ENCODE data around the gene FNDC11. TPM values are rescaled to one million over a fixed set of nuclear protein-coding genes. Genes with fewer than 3 reads are reported as not detected.

Gene FNDC11
- total RNA-seq, 2 experiments from 2014 or later = 0.41 to 3.0 TPM

GRCh38 chr20:63592661-63593060 lies 38.7 kb downstream of the FNDC11 start:
- no TSS peak for BruUV-seq (replicated peaks)
- Histone ChIP-seq H3K9me3 (ENCODE audit: low read length) (no peaks in the 10 kb centered on the region), H3K79me2 (ENCODE audit: insufficient read depth, low read depth, low read length) (no peaks in the 10 kb centered on the region), H3K36me3 (ENCODE audit: insufficient read depth, low read length) (peaks cover 28% of the 10 kb centered on the region), H4K20me1 (ENCODE audit: insufficient read depth, low read length) (no peaks in the 10 kb centered on the region), H3K9me2 (ENCODE audit: insufficient read depth, low read length) (no peaks in the 10 kb centered on the region), H2AFZ (ENCODE audit: low read length) (no peak overlapping the region), H3K4me1 (ENCODE audit: insufficient read depth, low read length, poor library complexity, severe bottlenecking) (no peaks in the 10 kb centered on the region), H3K27ac (ENCODE audit: low read depth, low read length, poor library complexity, severe bottlenecking) (no peak overlapping the region), H3K4me3 (ENCODE audit: low read depth, low read length, poor library complexity, severe bottlenecking) (no peak overlapping the region), H3K4me2 (ENCODE audit: low read length) (no peak overlapping the region)
- intact Hi-C loops (cut with micrococcal nuclease; ENCODE audit: unreplicated experiment) = no loop called here
- ChIA-PET POLR2A (no interaction called here), CTCF (ENCODE audit: unreplicated experiment) (no interaction called here)
- no peak for DNase-seq (ENCODE audit: low spot score)
- TF ChIP-seq EZH2phosphoT487 (IDR thresholded peaks at IDR 0.05; ENCODE audit: borderline replicate concordance, low read depth, low read length) (no peak), CTCF (conservative IDR thresholded peaks at IDR 0.05; ENCODE audit: low read length) (no peak)

GRCh38 chr20:63594043-63594561 lies 40.1 kb downstream of the FNDC11 start:
- Histone ChIP-seq H3K27ac (ENCODE audit: low read depth, low read length, poor library complexity, severe bottlenecking) (no peak overlapping the region), H3K4me1 (ENCODE audit: insufficient read depth, low read length, poor library complexity, severe bottlenecking) (no peaks in the 10 kb centered on the region), H4K20me1 (ENCODE audit: insufficient read depth, low read length) (no peaks in the 10 kb centered on the region), H3K79me2 (ENCODE audit: insufficient read depth, low read depth, low read length) (no peaks in the 10 kb centered on the region), H3K4me3 (ENCODE audit: low read depth, low read length, poor library complexity, severe bottlenecking) (no peak overlapping the region), H3K9me2 (ENCODE audit: insufficient read depth, low read length) (no peaks in the 10 kb centered on the region), H3K9me3 (ENCODE audit: low read length) (no peaks in the 10 kb centered on the region), H3K4me2 (ENCODE audit: low read length) (no peak overlapping the region), H3K36me3 (ENCODE audit: insufficient read depth, low read length) (peaks cover 28% of the 10 kb centered on the region), H2AFZ (ENCODE audit: low read length) (no peak overlapping the region)
- TF ChIP-seq EZH2phosphoT487 (IDR thresholded peaks at IDR 0.05; ENCODE audit: borderline replicate concordance, low read depth, low read length) (no peak), CTCF (conservative IDR thresholded peaks at IDR 0.05; ENCODE audit: low read length) (no peak)
- ChIA-PET POLR2A (no interaction called here), CTCF (ENCODE audit: unreplicated experiment) (no interaction called here)
- BruUV-seq (replicated peaks) = no TSS peak
- intact Hi-C loops (cut with micrococcal nuclease; ENCODE audit: unreplicated experiment) = no loop called here
- no peak for DNase-seq (ENCODE audit: low spot score)

GRCh38 chr20:63595416-63596127 lies 41.6 kb downstream of the FNDC11 start:
- Histone ChIP-seq H2AFZ (ENCODE audit: low read length) (no peak overlapping the region), H3K4me3 (ENCODE audit: low read depth, low read length, poor library complexity, severe bottlenecking) (no peak overlapping the region), H3K36me3 (ENCODE audit: insufficient read depth, low read length) (peaks cover 25% of the 10 kb centered on the region), H3K4me2 (ENCODE audit: low read length) (no peak overlapping the region), H3K27ac (ENCODE audit: low read depth, low read length, poor library complexity, severe bottlenecking) (no peak overlapping the region), H4K20me1 (ENCODE audit: insufficient read depth, low read length) (no peaks in the 10 kb centered on the region), H3K79me2 (ENCODE audit: insufficient read depth, low read depth, low read length) (no peaks in the 10 kb centered on the region), H3K9me2 (ENCODE audit: insufficient read depth, low read length) (no peaks in the 10 kb centered on the region), H3K9me3 (ENCODE audit: low read length) (no peaks in the 10 kb centered on the region), H3K4me1 (ENCODE audit: insufficient read depth, low read length, poor library complexity, severe bottlenecking) (no peaks in the 10 kb centered on the region)
- no peak for TF ChIP-seq CTCF (conservative IDR thresholded peaks at IDR 0.05; ENCODE audit: low read length)
- no peak for TF ChIP-seq EZH2phosphoT487 (IDR thresholded peaks at IDR 0.05; ENCODE audit: borderline replicate concordance, low read depth, low read length)
- POLR2A ChIA-PET = no interaction called here
- DNase-seq (ENCODE audit: low spot score) = no peak
- intact Hi-C loops (cut with micrococcal nuclease; ENCODE audit: unreplicated experiment) = no loop called here
- CTCF ChIA-PET (ENCODE audit: unreplicated experiment) = no interaction called here
- BruUV-seq (replicated peaks) = no TSS peak
